GM19025 (cell line): ENCODE measurements around the gene APBA3.

Experiments
- ATAC-seq: cut with Tn5 transposase; IDR thresholded peaks from one replicate; pipeline ENCODE4 v1.9.1; 2021; ENCODE audit warnings: mild to moderate bottlenecking, low read depth, moderate library complexity; ENCODE audit not compliant: unreplicated experiment

Gene APBA3

GRCh38 chr19:3751236-3751635, 10.3 kb downstream of the APBA3 start:
- no peak for ATAC-seq

DNA sequence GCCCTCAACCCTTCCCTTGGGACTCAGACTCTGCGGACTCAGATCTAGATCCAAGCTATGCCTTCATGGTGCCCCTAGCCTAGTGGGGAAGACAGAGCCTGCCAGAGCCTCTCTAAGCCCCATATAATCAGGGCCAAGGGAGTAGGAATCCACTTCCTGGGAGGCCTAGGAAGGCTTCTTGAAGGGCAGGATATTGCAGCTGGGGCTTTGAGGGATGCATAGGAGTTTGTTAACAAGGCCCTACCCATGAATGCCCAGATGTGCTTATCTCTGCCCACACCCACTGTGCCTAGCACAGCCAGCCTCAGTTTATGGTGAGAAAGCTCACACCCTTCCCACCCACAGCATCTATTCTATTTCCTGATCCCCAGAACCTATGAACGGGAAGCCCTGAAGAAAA, 11.3 kb downstream of the APBA3 start:
- no peak for ATAC-seq

DNA sequence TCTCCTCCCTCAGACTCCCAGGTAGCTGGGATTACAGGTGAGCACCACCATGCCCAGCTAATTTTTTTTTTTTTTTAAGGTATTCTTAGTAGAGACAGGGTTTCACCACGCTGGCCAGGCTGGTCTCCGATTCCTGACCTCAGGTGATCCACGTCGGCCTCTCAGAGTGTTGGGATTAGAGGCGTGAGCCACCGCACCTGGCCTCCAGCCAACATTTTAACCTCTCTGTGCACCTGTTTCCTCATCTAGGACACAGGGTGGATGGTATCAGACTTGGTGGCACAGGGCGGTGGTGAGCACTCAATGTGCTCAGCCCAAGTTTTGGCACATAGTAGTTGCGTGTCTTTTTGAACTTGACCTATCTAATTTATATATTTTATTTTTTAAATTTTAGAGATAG, 12.5 kb downstream of the APBA3 start:
- no peak for ATAC-seq

DNA sequence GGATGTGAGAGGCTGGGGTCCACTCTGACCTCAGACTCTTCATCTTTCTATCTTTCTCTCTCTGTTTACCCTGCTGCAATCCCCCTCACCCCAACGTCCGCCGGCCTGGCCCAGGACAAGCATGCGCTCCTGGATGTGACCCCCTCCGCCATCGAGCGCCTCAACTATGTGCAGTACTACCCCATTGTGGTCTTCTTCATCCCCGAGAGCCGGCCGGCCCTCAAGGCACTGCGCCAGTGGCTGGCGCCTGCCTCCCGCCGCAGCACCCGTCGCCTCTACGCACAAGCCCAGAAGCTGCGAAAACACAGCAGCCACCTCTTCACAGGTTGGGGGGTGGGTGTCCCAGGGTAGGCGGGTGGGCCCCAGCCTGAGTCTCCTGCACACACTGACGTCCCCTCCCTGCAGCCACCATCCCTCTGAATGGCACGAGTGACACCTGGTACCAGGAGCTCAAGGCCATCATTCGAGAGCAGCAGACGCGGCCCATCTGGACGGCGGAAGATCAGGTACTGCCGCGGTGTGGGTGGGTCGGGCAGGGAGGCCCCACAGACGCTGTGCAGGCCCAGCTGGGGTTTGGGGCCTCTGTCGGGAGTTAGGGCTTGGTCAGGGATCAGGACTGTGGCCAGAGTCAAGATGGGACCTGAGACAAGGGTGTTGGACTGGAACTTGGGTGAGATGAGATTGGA, 15.0 kb downstream of the APBA3 start:
- ATAC-seq: no peak

- no peak for ATAC-seq
Measured at GRCh38 chr19:3745363-3746045, 16.0 kb downstream of the APBA3 start.

- ATAC-seq: no peak
Measured at GRCh38 chr19:3743486-3743885, 18.0 kb downstream of the APBA3 start.

DNA sequence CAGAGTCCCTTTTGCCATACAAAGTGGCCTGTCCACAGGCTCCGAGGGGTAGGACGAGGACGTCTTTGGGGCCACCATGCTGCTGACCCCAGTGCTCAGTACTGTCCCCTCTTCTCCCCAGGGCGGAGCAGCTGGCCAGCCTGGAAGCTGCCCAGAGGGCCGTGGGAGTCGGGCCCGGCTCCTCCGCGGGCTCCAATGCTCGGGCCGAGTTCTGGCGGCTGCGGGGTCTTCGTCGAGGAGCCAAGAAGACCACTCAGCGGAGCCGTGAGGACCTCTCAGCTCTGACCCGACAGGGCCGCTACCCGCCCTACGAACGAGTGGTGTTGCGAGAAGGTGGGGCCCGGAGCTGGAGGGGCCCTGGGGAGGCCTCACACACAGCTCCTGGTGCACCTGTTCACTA, 21.1 kb downstream of the APBA3 start:
- ATAC-seq: no peak

DNA sequence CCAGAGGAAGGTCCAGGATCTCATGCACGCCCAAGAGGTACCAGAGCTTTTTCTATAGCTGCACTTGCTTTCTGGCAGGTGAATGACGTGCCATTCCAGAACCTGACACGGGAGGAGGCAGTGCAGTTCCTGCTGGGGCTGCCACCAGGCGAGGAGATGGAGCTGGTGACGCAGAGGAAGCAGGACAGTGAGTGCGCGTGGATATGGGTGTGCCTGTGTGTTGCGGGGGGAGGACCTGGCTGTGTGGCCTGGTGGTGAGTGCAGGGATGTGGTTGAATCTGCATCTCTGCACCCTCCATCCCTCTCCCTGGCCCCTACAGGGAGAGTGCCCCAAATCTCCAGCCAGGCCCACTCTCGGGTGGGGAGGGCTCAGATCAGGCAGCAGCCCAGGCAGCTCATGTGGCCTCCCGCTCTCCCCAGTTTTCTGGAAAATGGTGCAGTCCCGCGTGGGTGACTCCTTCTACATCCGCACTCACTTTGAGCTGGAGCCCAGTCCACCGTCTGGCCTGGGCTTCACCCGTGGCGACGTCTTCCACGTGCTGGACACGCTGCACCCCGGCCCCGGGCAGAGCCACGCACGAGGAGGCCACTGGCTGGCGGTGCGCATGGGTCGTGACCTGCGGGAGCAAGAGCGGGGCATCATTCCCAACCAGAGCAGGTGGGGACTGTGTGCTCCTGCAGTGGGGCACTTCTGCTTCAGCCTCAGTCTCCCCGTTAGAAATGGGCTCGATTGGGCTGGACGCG, 22.8 kb downstream of the APBA3 start:
- no peak for ATAC-seq

GRCh38 chr19:3737487-3738205, 23.8 kb downstream of the APBA3 start:
- no peak for ATAC-seq

- no peak for ATAC-seq
Measured at GRCh38 chr19:3736106-3736724, 25.3 kb downstream of the APBA3 start.

DNA sequence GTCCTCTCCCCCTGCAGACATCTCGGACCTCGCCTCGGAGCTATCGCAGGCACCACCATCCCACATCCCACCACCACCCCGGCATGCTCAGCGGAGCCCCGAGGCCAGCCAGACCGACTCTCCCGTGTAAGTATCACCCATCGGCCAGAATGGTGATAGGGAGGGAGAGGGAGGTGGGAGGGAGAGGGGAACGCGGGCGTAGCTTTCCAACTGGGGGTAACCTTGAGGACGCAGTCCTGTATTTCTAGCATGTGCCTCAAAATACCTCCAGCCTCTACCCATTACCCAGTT, 27.2 kb downstream of the APBA3 start:
- ATAC-seq: no peak

- no peak for ATAC-seq
Measured at GRCh38 chr19:3733549-3734309, 27.8 kb downstream of the APBA3 start.

DNA sequence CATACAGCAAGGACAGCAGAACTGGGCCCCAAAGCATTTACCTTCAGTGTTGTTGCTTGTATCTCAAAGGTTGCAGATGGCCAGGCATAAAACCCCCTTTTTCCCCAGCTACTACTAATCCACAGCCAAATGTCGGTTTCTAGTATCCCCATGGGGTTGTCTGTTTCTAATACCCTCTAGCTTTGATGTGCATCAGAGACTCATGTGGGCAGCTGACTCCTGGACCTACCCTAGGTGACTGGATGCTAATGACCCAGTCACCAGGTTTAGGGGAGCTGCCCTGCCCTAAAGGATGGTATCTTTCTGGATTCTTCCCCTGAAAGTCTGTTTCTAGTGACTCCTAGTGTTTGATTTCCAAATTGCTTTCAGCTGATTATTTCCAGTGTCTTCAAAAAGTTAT, 29.4 kb downstream of the APBA3 start:
- no peak for ATAC-seq

DNA sequence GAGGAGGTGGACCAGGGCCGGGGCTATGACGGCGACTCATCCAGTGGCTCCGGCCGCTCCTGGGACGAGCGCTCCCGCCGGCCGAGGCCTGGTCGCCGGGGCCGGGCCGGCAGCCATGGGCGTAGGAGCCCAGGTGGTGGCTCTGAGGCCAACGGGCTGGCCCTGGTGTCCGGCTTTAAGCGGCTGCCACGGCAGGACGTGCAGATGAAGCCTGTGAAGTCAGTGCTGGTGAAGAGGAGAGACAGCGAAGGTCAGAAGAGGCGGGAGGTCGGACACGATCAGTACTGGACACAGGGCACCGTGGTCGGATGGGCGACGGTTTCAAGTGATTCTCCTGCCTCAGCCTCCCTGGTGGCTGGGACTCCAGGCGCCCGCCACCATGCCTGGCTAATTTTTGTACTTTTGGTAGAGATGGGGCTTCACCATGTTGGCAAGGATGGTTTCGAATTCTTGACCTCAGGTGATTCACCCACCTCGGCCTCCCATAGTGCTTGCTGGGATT, 31.0 kb downstream of the APBA3 start:
- no peak for ATAC-seq

GRCh38 chr19:3725640-3726310, 35.7 kb downstream of the APBA3 start:
- no peak for ATAC-seq

DNA sequence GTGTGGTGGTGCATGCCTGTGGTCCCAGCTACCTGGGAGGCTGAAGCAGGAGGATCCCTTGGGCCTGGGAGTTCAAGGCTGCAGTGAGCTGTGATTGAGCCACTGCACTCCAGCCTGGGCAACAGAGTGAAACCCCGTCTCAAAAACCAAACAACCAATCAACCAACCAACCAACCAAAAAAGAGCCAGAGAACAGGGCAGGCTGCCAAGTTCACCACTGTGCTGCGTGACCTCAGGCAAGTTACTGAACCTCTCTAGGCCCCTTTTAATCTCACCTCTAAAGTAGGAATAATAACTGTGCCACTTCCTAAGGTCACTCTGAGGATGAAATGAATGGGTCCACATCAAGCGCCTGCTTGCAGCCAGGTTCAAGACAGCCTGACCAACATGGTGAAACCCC, 36.4 kb downstream of the APBA3 start:
- no peak for ATAC-seq

DNA sequence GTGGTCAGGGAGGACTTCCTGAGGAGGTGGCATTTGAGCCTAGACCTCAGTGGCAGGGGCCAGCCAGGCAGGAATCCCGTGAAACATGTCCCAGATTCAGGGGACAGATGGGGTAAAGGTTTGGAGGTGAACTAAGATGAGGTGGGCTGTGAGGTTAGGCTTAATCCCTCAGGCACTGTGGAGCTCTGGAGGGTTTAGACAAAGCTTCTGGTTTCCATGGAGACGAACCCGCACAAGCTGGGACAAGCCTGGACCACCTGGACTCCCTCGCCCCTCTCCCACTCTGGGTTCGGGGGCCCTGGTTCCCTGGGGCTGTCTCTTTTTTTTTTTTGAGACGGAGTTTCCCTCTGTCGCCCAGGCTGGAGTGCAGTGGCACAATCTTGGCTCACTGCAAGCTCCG, 37.6 kb downstream of the APBA3 start:
- no peak for ATAC-seq

GRCh38 chr19:3723110-3723488, 38.4 kb downstream of the APBA3 start:
- no peak for ATAC-seq

- ATAC-seq: no peak
Measured at GRCh38 chr19:3722443-3723109, 38.9 kb downstream of the APBA3 start.
